ENCODE data around the gene STARD3NL.
"Not testable (repeated sequence)": the region's sequence is repeated elsewhere in the genome, so short reads cannot be mapped to it uniquely, and the experiment has no call there.

Gene STARD3NL, protein sequence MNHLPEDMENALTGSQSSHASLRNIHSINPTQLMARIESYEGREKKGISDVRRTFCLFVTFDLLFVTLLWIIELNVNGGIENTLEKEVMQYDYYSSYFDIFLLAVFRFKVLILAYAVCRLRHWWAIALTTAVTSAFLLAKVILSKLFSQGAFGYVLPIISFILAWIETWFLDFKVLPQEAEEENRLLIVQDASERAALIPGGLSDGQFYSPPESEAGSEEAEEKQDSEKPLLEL

DNA sequence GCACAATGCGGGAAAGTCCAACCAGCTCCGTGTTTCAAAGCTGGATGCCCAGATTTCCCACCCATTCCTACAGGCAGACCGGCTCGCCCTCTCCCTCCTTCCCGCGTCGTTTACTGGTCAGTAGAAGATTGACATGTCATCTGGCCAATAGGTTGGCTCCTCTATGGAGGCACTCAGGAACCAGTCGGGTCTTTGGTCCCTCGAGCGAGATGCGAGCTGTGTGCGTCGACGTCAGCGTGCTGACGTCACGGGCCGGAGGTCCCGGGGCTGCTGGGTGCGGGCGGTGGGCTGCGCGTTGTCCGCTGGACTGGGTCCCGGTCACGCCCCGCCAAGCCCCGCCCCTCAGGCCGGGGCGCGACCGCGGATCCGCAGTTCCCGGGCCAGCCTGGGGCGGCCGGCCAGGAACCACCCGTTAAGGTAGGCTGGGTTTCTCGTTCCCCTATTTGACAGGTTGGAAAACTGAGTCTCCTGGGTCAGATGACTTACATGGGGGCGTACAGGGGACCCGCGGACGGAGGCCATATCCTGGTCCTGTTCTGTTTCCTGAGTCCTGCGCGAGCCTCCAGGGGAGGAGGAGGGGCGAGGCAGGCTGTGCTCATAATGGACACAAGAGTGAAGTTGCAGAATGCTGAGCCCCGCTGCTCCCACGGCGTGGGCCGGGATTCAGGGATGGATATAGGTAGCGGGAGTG lies at the start of gene STARD3NL:
Gene STARD3NL (plus strand): TSS at position 242 of the 691 bp plus-strand sequence. CDS start 29,260 bp downstream, outside the sequence.
- peak; percentile 99 for DNase-seq

DNA sequence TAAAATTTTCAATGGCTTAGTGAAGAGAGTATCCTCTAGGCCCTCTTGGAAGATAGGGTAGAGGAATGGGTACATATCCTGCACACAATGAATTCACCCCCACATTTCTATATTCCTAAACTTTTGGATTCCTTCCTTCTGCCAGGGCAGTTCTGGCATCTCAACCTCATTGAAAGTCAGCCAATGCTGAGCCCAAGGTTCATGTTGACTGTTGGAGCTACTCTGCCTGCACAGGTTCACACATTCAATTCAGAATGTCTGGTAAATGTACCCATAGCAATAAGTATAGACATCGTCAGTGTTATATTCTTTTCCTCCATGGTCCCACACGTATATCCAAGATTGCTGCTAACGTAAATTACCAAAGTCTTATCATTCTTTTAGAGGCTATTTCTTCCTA lies 48.9 kb upstream of the STARD3NL start:
- DNase-seq: no peak

DNA sequence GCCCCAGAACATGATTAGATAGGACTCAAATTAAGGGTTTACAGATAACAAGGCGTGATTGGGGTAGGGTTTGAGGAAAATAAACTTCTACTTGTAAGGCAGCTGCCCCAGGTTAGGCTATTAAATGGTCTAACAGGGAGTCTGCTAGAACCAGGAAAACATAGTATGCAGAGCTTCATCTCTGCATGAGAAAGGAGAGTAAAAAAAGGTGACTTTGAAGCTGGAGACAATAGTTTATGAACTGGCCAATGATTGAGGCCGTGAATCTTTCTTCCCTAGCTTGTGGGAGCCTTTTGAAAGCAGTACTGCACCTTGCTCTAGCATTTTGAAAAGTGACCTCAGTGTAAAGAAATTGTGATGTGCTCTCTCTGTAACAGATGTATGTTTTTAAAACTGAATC lies 48.5 kb upstream of the STARD3NL start:
- DNase-seq: no peak

DNA sequence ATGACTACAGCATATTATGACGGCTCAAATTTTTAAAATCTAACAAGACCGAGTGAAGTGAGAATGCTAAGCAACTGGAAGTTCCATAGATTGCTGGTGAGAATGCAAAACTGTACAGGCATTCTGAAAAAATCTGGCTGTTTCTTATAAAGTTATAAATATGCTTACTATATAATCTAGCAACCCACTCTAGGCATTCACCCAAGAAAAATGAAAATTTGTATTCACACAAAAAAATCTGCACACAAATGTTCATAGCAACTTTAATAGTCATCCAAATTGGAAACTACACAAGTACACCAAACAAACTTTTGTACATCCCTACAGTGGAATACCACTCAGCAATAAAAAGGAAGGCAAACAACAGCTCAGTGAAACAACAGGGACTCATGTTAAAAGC lies 39.9 kb upstream of the STARD3NL start:
- DNase-seq: no peak

DNA sequence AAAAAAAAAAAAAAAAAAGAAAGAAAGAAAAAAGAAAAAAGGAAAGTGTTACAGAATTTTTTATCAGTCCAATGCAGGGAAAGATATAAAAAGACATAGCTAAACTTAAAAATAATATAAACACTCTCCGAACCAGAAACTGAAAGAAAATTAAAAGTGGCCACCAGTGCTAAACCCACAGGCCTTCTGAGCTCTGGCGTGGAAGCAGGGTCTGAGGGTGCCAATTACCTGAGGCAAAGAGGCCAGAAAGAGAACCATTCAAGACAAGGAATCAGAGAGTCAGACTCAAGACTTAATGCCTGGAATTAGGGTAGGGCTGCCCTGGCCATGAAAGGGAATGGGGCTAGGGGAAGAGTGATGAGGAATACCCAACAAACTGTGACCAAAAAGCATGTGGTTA lies 36.9 kb upstream of the STARD3NL start:
- DNase-seq: no peak

DNA sequence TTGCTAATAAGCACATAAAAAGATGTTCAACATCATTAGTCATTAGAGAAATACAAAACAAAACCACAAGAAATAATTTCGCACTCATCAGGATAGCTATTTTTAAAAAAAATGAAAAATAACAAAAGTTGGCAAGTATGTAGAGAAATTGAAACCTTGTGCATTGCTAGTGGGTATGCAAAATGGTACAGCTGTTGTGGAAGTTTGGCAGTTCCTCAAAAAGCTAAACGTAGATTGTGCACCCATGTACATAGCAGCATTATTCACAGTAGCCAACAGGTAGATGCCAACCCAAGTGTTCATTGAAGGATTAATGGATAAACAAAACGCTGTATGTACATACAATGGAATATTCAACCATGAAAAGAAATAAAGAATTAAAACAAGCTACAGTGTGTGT lies 35.3 kb upstream of the STARD3NL start:
- DNase-seq: no peak

DNA sequence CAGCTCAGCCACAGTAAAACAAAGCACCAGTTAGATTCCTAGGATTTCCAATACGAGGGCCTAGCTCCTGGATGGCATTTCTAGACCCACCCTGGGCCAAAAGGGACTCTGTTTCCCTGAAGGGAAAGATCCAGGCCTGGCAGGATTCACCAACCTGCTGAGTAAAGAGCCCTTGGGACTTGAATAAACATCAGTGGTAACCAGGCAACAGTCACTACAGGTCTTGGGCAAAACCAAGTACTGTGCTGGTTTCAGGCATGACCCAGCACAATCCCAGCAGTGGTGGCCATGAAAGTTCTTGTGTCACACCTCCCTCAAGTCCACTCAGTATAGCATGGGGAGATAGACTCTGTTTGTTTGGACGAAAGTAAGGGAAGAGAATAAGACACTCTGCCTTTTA lies 31.0 kb upstream of the STARD3NL start:
- no peak for DNase-seq

DNA sequence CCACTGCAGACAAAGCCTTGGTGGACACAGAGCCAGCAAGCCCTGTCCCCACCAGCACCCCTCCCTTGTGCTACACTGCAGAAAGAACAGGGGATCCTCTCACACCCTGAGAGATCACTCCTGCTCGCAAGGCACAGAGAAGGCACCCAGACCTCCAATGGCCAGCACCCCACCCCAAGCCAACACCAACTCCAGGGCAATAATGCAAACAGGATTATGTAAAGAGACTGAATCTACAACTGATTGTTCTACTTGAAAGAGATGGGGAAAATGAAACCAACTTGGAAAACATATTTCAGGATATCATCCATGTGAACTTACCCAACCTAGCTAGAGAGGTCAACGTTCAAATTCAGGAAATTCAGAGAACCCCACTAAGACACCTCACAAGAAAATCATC lies 26.5 kb upstream of the STARD3NL start:
- DNase-seq: no peak

DNA sequence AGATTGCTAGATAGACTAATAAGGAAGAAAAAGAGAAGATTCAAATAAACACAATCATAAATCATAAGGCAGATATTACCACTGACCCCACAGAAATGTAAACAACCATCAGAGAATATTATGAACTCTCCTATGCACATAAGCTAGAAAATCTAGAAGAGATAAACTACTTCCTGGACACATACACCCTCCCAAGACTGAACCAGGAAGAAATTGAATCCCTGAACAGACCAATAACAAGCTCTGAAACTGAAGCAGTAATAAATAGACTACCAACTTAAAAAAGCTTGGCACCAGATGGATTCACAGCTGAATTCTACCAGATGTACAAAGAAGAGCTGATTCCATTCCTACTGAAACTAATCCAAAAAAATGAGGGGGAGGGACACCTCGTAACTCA lies 24.5 kb upstream of the STARD3NL start:
- no peak for DNase-seq

DNA sequence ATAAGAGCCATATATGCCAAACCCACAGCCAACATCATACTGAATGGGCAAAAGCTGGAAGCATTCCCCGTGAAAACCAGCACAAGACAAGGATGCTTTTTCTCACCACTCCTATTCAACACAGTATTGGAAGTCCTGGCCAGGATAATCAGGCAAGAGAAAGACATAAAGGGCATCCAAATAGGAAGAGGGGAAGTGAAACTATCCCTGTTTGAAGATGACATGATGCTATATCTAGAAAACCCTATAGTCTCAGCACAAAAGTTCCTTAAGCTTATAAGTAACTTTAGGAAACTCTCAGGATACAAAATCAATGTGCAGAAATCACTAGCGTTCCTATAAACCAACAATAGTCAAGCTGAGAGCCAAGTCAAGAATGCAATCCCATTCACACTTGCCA lies 23.8 kb upstream of the STARD3NL start:
- no peak for DNase-seq

DNA sequence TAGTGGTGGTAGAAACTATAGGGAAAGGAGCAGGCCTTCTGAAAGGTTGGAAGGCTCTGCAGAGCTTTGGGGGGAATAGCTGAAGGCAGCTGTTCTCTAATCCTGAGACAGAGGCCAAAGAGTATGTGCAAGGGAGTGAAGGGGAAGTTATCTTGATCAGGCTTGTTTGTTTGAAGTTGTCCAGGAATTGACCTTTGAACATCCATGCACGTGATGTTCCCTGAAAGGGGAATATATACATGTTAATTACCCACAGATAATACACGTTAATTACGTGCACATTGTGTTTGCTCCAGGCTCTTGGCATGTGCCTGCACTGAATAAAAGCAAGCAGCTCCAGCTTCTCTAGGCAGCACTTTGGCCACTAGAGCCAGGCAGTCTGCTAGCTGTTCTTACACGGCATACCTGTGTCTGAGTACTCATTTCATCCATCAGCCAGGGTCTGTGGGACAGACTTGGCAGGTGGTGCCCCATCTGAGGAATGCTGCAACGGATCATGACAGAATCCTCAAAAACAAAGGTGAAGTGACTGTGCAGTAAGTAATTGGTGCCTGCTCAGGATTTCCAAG lies 18.0 kb upstream of the STARD3NL start:
- no peak for DNase-seq

DNA sequence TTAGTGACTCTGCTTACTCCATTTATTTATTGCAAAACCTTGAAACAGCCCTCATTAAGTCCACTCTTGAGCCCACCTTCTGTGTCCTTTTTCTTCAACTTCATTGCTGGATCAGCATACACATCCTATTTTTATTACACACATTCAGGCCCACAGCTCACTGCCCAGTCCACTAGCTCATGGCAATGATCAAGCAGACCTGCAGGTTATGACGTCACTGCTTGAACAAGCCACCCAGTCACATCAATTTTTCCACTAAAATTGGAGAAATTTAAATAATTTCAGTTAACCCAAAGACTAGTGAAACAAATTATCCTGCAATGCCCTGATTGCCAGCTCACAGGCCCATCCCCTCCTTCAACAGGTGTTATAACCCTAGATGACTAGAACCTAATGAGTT lies 16.0 kb upstream of the STARD3NL start:
- DNase-seq: no peak

DNA sequence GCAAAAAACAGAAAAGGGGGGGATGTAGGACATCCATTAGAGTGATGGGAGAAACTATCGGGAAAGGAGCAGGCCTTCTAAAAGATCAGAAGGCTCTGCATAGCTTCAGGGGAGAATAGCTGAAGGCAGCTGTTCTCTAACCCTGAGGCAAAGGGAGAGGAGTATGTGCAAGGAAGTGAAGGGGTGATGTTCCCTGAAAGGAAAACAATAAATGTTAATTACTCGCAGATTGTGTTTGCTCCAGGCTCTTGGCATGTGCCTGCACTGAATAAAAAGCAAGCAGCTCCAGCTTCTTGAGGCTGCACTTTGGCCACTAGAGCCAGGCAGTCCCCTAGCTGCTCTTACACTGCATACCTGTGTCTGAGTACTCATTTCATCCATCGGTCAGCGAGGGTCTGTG lies 14.4 kb upstream of the STARD3NL start:
- no peak for DNase-seq

DNA sequence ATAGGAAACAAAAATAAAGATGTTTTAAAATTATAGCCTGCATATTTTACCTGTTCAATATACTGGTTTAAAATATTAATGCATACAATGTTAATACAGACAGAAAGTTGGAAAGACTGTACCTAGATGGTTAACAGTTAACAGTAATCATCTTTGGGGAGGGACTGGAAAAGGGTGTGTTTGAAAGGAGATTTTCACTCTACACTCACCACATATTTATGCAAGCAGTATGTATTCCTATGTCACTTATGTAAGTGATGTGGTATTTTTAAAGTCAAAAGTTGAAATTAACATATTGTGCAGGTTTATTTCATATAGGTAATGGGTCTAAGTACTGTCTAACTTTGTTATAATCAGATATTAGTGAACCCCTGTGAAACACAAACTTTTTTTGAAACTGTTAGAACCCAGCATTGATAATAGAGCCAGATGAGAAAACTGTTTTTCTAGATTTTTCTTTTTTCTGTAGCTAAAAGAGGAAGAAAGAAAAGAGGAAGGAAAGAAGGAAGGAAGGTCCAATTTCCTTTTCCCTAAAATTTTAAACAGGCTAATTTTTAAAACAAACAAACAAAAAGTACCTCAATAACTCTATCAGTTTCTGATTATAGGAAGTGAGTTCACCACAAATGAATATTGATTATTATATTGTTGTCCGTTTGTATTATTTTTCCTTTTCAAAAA lies 9.0 kb upstream of the STARD3NL start:
- no peak for DNase-seq

DNA sequence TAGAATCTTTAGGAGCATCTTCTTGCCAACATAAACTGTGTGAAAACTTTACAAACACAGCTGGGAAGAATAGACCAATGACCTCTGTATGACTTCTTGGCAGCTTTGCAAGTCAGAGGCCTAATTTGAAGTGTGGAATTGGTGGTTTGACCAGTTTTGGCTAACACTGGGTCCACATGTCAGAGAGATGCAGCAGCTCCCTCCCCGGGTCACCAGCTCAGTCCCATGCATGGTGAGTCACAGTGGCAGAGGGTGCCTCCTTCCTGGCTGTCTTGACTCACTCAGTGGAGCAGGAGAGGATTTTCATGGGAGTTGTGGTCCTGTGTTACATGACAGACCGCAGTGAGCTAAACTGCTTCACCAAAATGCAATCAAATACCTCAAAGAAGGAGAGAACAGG lies 8.2 kb upstream of the STARD3NL start:
- no peak for DNase-seq

DNA sequence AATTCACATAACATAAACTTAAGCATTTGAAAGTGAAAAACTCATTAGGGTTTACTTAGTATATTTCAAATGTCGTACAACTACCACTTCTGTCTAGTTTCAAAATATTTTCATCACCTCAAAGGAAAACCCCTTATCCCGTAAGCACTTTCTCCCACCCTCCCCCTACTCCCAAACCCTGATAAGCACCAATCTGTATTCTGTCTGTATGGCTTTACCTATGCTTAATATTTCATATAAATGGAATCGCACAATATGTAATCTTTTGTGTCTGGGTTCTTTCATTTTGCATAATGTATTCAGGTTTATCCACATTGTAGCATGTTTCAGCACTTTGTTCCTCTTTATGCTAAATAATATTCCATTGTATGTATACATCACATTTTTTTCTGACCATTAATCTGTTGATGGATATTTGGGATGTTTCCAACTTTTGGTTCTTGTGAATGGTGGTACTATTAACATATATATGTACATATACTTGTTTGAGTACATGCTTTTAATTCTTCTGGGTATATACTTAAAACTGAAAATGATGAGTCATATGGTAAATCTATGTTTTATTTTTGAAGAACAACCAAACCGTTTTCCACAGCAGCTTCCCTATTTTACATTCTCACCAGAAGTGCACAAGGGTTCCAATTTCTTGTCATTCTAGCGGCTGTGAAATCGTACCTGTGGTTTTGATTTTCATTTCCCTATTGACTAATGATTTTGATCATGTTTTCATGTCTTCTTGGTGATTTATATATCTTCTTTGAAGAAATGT lies 6.2 kb upstream of the STARD3NL start:
- no peak for DNase-seq

DNA sequence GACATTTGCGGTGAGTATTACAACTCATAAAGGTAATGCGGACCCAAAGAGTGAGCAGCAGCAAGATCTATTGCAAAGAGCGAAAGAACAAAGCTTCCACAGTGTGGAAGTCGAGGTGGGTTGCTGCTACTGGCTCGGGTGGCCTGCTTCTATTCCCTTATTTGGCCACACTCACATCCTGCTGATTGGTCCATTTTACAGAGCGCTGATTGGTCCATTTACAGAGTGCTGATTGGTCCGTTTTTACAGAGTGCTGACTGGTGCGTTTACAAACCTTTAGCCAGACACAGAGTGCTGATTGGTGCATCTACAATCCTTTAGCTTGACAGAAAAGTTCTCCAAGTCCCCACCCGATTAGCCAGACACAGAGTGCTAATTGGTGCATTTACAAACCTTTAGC lies 2.5 kb upstream of the STARD3NL start:
- not testable (repeated sequence) for DNase-seq

DNA sequence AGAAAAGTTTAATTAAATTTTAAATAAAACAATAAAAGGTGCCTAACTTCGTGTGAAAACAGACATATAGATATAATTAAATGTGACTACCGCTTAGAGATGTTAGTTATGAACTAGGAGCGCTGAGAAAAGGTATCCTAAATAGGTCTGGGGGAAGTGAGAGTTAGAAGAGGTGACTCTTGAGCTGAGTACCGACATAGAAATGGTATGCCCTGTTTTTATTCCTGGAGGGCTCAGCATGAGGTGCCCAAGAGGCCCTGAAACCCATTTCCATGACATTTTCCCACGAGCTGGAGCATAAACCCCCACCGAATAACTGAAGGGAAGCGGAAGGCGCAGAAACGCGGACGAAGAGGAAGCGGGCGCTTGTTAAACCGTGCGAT lies 433 bp upstream of the STARD3NL start:
- DNase-seq: no peak

DNA sequence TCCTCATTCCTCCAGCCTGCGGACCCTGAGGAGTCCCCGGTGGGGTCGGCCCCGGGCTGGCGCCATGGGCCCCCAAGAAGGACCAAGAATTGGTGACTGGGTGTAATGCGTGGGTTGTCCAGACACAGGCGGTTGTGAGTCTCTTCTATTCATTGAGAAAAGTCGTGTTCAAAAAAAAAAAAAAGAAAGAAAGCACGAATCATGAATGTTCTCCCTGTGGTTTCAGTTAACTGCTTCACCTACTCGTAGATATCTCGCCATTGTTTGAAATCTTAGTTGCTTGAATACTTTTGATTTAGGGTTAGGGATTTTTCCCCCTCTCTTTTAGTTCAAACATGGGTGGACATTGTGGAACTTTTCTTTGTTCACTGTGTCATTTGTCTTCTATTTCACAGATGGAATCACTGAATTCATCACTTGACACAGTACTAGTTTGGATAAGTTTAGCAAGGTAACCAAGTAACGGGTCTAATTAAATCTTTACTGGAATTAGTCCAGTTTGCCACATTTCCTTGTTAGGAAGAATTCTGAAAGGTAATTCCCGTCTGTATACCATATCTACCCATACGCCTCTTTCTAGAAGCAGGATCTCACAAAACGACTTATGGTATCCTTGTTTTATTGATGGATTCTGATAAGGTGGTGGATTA lies 775 bp downstream of the STARD3NL start:
- peak; percentile 50 for DNase-seq

DNA sequence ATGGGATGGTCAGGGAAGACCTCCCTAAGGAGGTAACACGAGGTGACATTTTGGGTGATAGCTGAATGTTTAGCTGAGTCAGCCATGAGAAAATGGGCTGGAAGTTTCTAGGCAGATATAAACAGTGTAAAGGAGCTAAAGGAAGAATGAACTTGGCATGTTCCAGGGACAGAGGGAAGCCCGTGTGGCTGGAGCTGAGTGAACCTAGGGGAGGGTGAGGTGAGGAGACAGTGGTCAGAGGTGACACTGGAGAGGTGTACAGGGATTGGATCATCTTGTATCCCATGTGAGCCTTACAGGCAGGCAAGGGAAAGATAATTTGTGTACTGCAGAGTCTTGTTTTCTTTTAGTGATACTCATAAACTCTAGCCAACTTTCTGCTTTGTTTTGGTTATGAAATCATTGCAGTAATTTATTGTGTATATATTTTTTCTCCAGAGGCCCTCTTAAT lies 1.8 kb downstream of the STARD3NL start:
- DNase-seq: no peak

DNA sequence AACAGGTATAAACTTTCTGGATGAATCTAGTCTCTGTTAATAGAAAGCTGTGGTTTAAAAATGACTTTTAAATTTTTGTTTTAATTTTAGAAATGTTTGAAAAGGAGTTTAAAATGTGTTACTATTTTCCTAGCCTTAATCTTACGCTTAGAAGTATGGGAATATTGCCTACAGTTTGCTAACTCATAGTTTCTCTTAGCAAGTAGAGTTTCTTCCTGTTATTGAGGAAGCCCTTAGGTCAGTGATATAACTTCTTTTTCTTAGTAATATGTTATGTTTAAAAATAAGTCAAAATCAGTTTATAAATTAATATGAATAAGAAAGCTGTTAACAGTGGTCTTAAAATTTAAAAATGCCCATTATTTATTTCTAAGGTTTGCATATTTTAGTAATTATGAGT lies 3.1 kb downstream of the STARD3NL start:
- no peak for DNase-seq

DNA sequence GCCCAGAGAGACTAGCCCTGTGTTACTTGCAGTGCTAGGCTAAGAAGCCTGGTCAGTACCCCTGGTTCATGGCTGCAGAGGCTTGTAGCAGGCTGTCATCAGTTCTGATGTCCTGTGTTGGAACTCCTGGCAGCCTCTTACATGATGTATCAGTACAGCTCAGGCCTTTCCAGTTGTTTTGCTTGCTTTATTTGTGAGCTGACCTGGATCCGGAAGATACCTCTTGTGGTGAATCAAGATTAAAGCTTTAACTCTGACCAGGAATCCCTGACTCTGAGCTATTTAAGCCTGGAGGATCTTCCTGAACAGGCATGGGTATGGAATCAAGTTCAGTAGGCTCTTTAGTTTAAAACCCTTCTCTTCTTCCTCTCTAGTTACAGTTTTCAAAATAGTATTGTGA lies 4.4 kb downstream of the STARD3NL start:
- DNase-seq: no peak

Data from DMS 273 treated with DMSO at 0.1 percent for 48 hours (cell line).